HepG2 (cell line): ENCODE results near the gene FERMT2. TPM values are rescaled to one million over a fixed set of nuclear protein-coding genes. Genes with fewer than 3 reads are reported as not detected.

ENCODE experiments used
- AHR ChIP-seq: IDR thresholded peaks from 2 replicates; pipeline ENCODE4 v1.6.1; 2018; ENCODE audit warnings: missing genetic modification reagents, missing compliant biosample characterization
- ARNT2 ChIP-seq: sonication (generic); formaldehyde crosslinking; IDR thresholded peaks from 2 replicates; pipeline ENCODE4 v1.8.0; 2022; ENCODE audit warnings: mild to moderate bottlenecking, low read depth, missing genetic modification reagents, moderate library complexity
- BHLHE40 ChIP-seq: IDR thresholded peaks from 2 replicates; pipeline ENCODE4 v1.6.1; 2011; ENCODE audit warnings: low read length, improper control_type of control experiment
- FOXP4 ChIP-seq: sonication (generic); formaldehyde crosslinking; IDR thresholded peaks from 2 replicates; pipeline ENCODE4 v1.4.0; 2020; ENCODE audit warnings: missing genetic modification reagents
- KLF11 ChIP-seq: IDR thresholded peaks from 2 replicates; pipeline ENCODE4 v1.6.1; 2016; ENCODE audit warnings: missing compliant biosample characterization
- SMARCC2 ChIP-seq: fragments of 450-650 bp; IDR thresholded peaks from 2 replicates; pipeline ENCODE4 v1.6.1; 2017; ENCODE audit warnings: antibody characterized with exemption, mild to moderate bottlenecking
- TAF15 ChIP-seq: fragments of 200-400 bp; formaldehyde crosslinking; IDR thresholded peaks from one replicate; pipeline ENCODE4 v1.6.1; 2018; ENCODE audit warnings: mild to moderate bottlenecking, low read depth, low read length; ENCODE audit not compliant: poor library complexity, severe bottlenecking
- TARDBP ChIP-seq: sonication (generic); formaldehyde crosslinking; IDR thresholded peaks from 2 replicates; pipeline ENCODE4 v1.8.0; 2022; ENCODE audit warnings: mild to moderate bottlenecking, missing genetic modification reagents
- TCF7 ChIP-seq: sonication (generic); IDR thresholded peaks from 2 replicates; pipeline ENCODE4 v1.6.1; 2016; ENCODE audit warnings: antibody characterized with exemption, low read depth
- TEAD3 ChIP-seq: optimal IDR thresholded peaks from 2 replicates; pipeline ENCODE3; 2016; ENCODE audit warnings: borderline replicate concordance
- ZNF292 ChIP-seq: sonication (generic); formaldehyde crosslinking; IDR thresholded peaks from 2 replicates; pipeline ENCODE4 v1.8.1; 2022; ENCODE audit warnings: mild to moderate bottlenecking, low read depth, missing genetic modification reagents, borderline replicate concordance
- ZNF407 ChIP-seq: sonication (generic); formaldehyde crosslinking; IDR thresholded peaks from one replicate; pipeline ENCODE4 v1.5.1; 2020; ENCODE audit warnings: mild to moderate bottlenecking, missing genetic modification reagents; ENCODE audit errors: not compliant biosample characterization
- ZNF547 ChIP-seq: sonication (generic); formaldehyde crosslinking; IDR thresholded peaks from 2 replicates; pipeline ENCODE4 v1.5.1; 2020; ENCODE audit warnings: mild to moderate bottlenecking, missing genetic modification reagents
- ZNF616 ChIP-seq: sonication (generic); formaldehyde crosslinking; IDR thresholded peaks from 2 replicates; pipeline ENCODE4 v1.5.0; 2020; ENCODE audit warnings: low read depth, mild to moderate bottlenecking, missing genetic modification reagents
- polyA plus RNA-seq, 8 experiments: library from polyadenylated mRNA; depleted of rRNA in 3 of 8; stranded (reverse) in 7 of 8; unstranded in 1 of 8; fragments of >200 nt; fragmentation: Illumina TruSeq in 4 of 8; extraction: Trizol in 4 of 8; gene quantifications; 2 replicates each; pipeline versions ENCODE4 v1.2.1 to v1.2.3, GENCODE V29; 2011 to 2016; ENCODE audit warnings: low read depth in 4 of 8, missing spikeins in 1 of 8, mixed read lengths in 1 of 8; ENCODE audit not compliant: insufficient read depth in 1 of 8
- total RNA-seq, 5 experiments: library from RNA; depleted of rRNA; stranded (reverse); fragments of >200 nt; fragmentation: Illumina TruSeq; extraction: Trizol; gene quantifications; 2 replicates each; pipeline ENCODE4 v1.2.3, GENCODE V29; 2016; ENCODE audit warnings: low read depth in 1 of 5
- TF ChIP-seq, protein P1 (sequence below): sonication (generic); formaldehyde crosslinking; IDR thresholded peaks from 2 replicates; pipeline ENCODE4 v1.5.1; 2020; ENCODE audit warnings: mild to moderate bottlenecking, missing genetic modification reagents
- TF ChIP-seq, protein P2 (sequence below): sonication (generic); formaldehyde crosslinking; IDR thresholded peaks from 2 replicates; pipeline ENCODE4 v1.8.1; 2023; ENCODE audit warnings: mild to moderate bottlenecking, inconsistent platforms, moderate library complexity, missing genetic modification reagents, borderline replicate concordance

Gene FERMT2
- total and polyA plus RNA-seq, 2 of the 13 experiments (the other 11 are each of a cell fraction or from before 2014, with no cell fraction given), result 36.2 to 60.4 TPM

DNA sequence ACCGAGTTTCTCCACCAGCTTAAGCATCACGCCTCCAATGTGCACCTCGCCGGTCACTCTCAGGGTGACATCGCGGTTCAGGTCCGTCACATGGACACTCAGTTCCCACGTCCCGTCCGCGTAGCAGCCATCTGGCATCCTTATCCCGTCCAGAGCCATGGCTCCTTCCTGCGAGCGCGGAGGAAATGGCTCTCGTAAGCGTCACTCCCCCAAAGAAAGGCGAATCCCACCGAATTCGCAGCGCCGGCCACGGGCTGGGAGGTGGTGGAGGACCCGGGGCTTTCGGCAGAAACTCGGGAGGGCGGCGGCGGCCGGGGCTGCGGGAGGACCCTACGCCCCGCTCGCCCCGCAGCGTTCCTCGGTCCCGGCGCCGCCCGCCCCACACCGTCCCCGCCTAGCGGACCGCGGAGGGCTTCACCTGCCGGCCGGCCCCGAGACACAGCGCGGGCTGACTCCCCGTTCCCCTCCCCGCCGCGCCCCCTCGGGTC, 396 bp downstream of the FERMT2 start (continued):
- TF ChIP-seq ZNF407 (CRISPR knock-in tag) (no peak), SMARCC2 (no peak), TAF15 (no peak), AHR (CRISPR knock-in tag) (no peak), KLF11 (CRISPR knock-in tag) (no peak), TCF7 (no peak), ZNF547 (CRISPR knock-in tag) (no peak; the same call in 1 of the 2 replicates), ARNT2 (CRISPR knock-in tag) (no peak), ZNF292 (CRISPR knock-in tag) (no peak), FOXP4 (CRISPR knock-in tag) (no peak; the same call in 1 of the 2 replicates), ZNF616 (CRISPR knock-in tag) (no peak), BHLHE40 (no peak), TARDBP (CRISPR knock-in tag) (no peak), TEAD3 (CRISPR knock-in tag) (no peak)
- TF ChIP-seq, protein P1, sequence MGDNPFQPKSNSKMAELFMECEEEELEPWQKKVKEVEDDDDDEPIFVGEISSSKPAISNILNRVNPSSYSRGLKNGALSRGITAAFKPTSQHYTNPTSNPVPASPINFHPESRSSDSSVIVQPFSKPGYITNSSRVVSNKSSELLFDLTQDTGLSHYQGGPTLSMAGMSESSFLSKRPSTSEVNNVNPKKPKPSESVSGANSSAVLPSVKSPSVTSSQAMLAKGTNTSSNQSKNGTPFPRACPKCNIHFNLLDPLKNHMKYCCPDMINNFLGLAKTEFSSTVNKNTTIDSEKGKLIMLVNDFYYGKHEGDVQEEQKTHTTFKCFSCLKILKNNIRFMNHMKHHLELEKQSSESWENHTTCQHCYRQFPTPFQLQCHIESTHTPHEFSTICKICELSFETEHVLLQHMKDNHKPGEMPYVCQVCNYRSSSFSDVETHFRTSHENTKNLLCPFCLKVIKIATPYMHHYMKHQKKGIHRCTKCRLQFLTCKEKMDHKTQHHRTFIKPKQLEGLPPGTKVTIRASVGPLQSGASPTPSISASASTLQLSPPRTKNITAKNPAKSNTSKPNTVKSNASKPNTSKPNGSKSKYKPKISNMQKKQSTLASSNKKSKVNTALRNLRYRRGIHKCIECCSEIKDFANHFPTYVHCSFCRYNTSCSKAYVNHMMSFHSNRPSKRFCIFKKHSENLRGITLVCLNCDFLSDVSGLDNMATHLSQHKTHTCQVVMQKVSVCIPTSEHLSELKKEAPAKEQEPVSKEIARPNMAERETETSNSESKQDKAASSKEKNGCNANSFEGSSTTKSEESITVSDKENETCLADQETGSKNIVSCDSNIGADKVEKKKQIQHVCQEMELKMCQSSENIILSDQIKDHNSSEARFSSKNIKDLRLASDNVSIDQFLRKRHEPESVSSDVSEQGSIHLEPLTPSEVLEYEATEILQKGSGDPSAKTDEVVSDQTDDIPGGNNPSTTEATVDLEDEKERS, result no peak
- TF ChIP-seq, protein P2, sequence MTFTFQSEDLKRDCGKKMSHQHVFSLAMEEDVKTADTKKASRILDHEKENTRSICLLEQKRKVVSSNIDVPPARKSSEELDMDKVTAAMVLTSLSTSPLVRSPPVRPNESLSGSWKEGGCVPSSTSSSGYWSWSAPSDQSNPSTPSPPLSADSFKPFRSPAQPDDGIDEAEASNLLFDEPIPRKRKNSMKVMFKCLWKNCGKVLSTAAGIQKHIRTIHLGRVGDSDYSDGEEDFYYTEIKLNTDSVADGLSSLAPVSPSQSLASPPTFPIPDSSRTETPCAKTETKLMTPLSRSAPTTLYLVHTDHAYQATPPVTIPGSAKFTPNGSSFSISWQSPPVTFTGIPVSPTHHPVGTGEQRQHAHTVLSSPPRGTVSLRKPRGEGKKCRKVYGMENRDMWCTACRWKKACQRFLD (CRISPR knock-in tag), result no peak
